H9 (cell line): Measurements from ENCODE around the gene FAM184A. TPM values are rescaled to one million over a fixed set of nuclear protein-coding genes. Genes with fewer than 3 reads are reported as not detected.

Experiments used
- DNase-seq: peaks from one replicate; pipeline ENCODE4 v3.0.0-alpha.2; 2017
- H2AFZ ChIP-seq: one replicate; pipeline ENCODE4 v1.6.1; 2013; ENCODE audit warnings: mild to moderate bottlenecking, low read length, control low read depth, moderate library complexity
- H2AK5ac ChIP-seq: 2 replicates; pipeline ENCODE4 v1.6.1; 2013; ENCODE audit warnings: low read length, control low read depth, mixed read lengths; ENCODE audit not compliant: insufficient read length
- H2BK120ac ChIP-seq: one replicate; pipeline ENCODE4 v1.6.1; 2013; ENCODE audit warnings: low read depth, mild to moderate bottlenecking, low read length, control low read depth, inconsistent platforms; ENCODE audit not compliant: poor library complexity, severe bottlenecking
- H2BK12ac ChIP-seq: 2 replicates; pipeline ENCODE4 v1.6.1; 2013; ENCODE audit warnings: low read length, control low read depth, mixed read lengths, low read depth; ENCODE audit not compliant: insufficient read length
- H2BK15ac ChIP-seq: 2 replicates; pipeline ENCODE4 v1.6.1; 2013; ENCODE audit warnings: low read depth, low read length, control low read depth
- H2BK20ac ChIP-seq: one replicate; pipeline ENCODE4 v1.6.1; 2013; ENCODE audit warnings: low read depth, mild to moderate bottlenecking, low read length, control low read depth, inconsistent platforms; ENCODE audit not compliant: poor library complexity, severe bottlenecking
- H2BK5ac ChIP-seq: 2 replicates; pipeline ENCODE4 v1.6.1; 2013; ENCODE audit warnings: low read length, control low read depth, mixed read lengths; ENCODE audit not compliant: insufficient read length
- H3K14ac ChIP-seq: 2 replicates; pipeline ENCODE4 v1.6.1; 2013; ENCODE audit warnings: low read length, control low read depth; ENCODE audit not compliant: insufficient read depth
- H3K18ac ChIP-seq: 2 replicates; pipeline ENCODE4 v1.6.1; 2013; ENCODE audit warnings: low read depth, mild to moderate bottlenecking, mixed read lengths, low read length, control low read depth; ENCODE audit not compliant: insufficient read length
- H3K23ac ChIP-seq: 2 replicates; pipeline ENCODE4 v1.6.1; 2013; ENCODE audit warnings: low read length, control low read depth, mixed read lengths, low read depth; ENCODE audit not compliant: insufficient read length
- H3K23me2 ChIP-seq: 2 replicates; pipeline ENCODE4 v1.6.1; 2013; ENCODE audit warnings: low read depth, mild to moderate bottlenecking, mixed read lengths, low read length, control low read depth; ENCODE audit not compliant: insufficient read length, poor library complexity, severe bottlenecking
- H3K27ac ChIP-seq: 2 replicates; pipeline ENCODE4 v1.5.1; 2013; ENCODE audit warnings: low read length, control low read depth, mixed read lengths, low read depth; ENCODE audit not compliant: insufficient read length
- H3K27me3 ChIP-seq: 2 replicates; pipeline ENCODE4 v1.6.1; 2013; ENCODE audit warnings: low read length, control low read depth, inconsistent platforms; ENCODE audit not compliant: insufficient read depth
- H3K4ac ChIP-seq: 2 replicates; pipeline ENCODE4 v1.6.1; 2013; ENCODE audit warnings: low read depth, mild to moderate bottlenecking, control low read depth, inconsistent platforms, low read length, moderate library complexity
- H3K4me1 ChIP-seq: 2 replicates; pipeline ENCODE4 v1.6.1; 2013; ENCODE audit warnings: low read length, control low read depth, inconsistent platforms; ENCODE audit not compliant: insufficient read depth
- H3K4me2 ChIP-seq: 2 replicates; pipeline ENCODE4 v1.6.1; 2013; ENCODE audit warnings: low read length, control low read depth, mixed read lengths; ENCODE audit not compliant: insufficient read length, insufficient read depth
- H3K56ac ChIP-seq: 2 replicates; pipeline ENCODE4 v1.6.1; 2013; ENCODE audit warnings: low read depth, mild to moderate bottlenecking, mixed read lengths, low read length, control low read depth; ENCODE audit not compliant: insufficient read length
- H3K79me1 ChIP-seq: 2 replicates; pipeline ENCODE4 v1.6.1; 2013; ENCODE audit warnings: low read depth, mild to moderate bottlenecking, moderate library complexity, low read length, control low read depth, inconsistent platforms; ENCODE audit not compliant: insufficient read depth, poor library complexity, severe bottlenecking
- H3K79me2 ChIP-seq: 2 replicates; pipeline ENCODE4 v1.6.1; 2013; ENCODE audit warnings: low read length, control low read depth, inconsistent platforms; ENCODE audit not compliant: insufficient read depth
- H3K9ac ChIP-seq: 2 replicates; pipeline ENCODE4 v1.6.1; 2013; ENCODE audit warnings: low read length, control low read depth, mixed read lengths; ENCODE audit not compliant: insufficient read length; ENCODE audit errors: extremely low read depth
- H3K9me3 ChIP-seq: one replicate; pipeline ENCODE4 v1.6.1; 2013; ENCODE audit warnings: low read depth, low read length, inconsistent platforms; ENCODE audit not compliant: control insufficient read depth
- H3T11ph ChIP-seq: one replicate; pipeline ENCODE4 v1.6.1; 2013; ENCODE audit warnings: mild to moderate bottlenecking, low read length, control low read depth, inconsistent platforms
- H4K20me1 ChIP-seq: one replicate; pipeline ENCODE4 v1.6.1; 2013; ENCODE audit not compliant: control insufficient read depth, insufficient read length, insufficient read depth
- H4K5ac ChIP-seq: 2 replicates; pipeline ENCODE4 v1.6.1; 2013; ENCODE audit warnings: low read depth, mild to moderate bottlenecking, mixed read lengths, low read length, control low read depth; ENCODE audit not compliant: insufficient read length
- H4K8ac ChIP-seq: replicated peaks from 2 replicates; pipeline ENCODE4 v1.6.1; 2013; ENCODE audit warnings: low read length, control low read depth, mixed read lengths, low read depth; ENCODE audit not compliant: insufficient read length
- H4K91ac ChIP-seq: 2 replicates; pipeline ENCODE4 v1.6.1; 2013; ENCODE audit warnings: low read depth, mild to moderate bottlenecking, moderate library complexity, mixed read lengths, low read length, control low read depth; ENCODE audit not compliant: insufficient read length
- H3K27ac Mint-ChIP-seq, 3 experiments: 2 replicates in 2 of 3; 3 replicates in 1 of 3; pipeline ENCODE4 v1.8.0; 2020 to 2021; ENCODE audit warnings: mixed read lengths in 3 of 3, mild to moderate bottlenecking in 1 of 3, moderate library complexity in 1 of 3
- H3K27me3 Mint-ChIP-seq: 2 replicates; pipeline ENCODE4 v1.8.0; 2021; ENCODE audit warnings: low read depth, mild to moderate bottlenecking, moderate library complexity, mixed read lengths
- H3K36me3 Mint-ChIP-seq, 3 experiments: 2 replicates in 2 of 3; 3 replicates in 1 of 3; pipeline ENCODE4 v1.8.0; 2020 to 2021; ENCODE audit warnings: low read depth in 3 of 3, mixed read lengths in 3 of 3; ENCODE audit not compliant: insufficient read depth in 1 of 3
- H3K4me1 Mint-ChIP-seq, 2 experiments: 2 replicates each; pipeline ENCODE4 v1.8.0; 2020; ENCODE audit warnings: mixed read lengths in 2 of 2
- H3K4me3 Mint-ChIP-seq, 2 experiments: 2 replicates in 1 of 2; 3 replicates in 1 of 2; pipeline ENCODE4 v1.8.0; 2020 to 2021; ENCODE audit warnings: mild to moderate bottlenecking in 2 of 2, mixed read lengths in 2 of 2, moderate library complexity in 1 of 2
- H3K9me3 Mint-ChIP-seq, 2 experiments: 2 replicates in 1 of 2; 3 replicates in 1 of 2; pipeline ENCODE4 v1.8.0; 2020; ENCODE audit warnings: mild to moderate bottlenecking in 2 of 2, mixed read lengths in 2 of 2, moderate library complexity in 1 of 2
- WGBS: extraction: QIAGEN DNeasy Blood & Tissue Kit; methylation state at CpG from one replicate; pipeline ENCODE4 v1.1.7; 2013; ENCODE audit warnings: missing lambda C conversion rate, low lambda C conversion rate, mixed read lengths; ENCODE audit not compliant: insufficient read length; ENCODE audit errors: extremely low coverage; 5-methylcytosine and 5-hydroxymethylcytosine counted together
- total RNA-seq: library from RNA; stranded (reverse); gene quantifications from 2 replicates; pipeline ENCODE4 v1.2.1, GENCODE V29; 2021
- TF ChIP-seq, protein P1 (sequence below): fragments of 200-600 bp; sonication (generic); conservative IDR thresholded peaks from 3 replicates; pipeline ENCODE4 v1.8.0; 2021; ENCODE audit warnings: antibody characterized with exemption, mild to moderate bottlenecking

The FAM184A gene
- total RNA-seq, 1 experiment from 2014 or later: 11.4 TPM

DNA sequence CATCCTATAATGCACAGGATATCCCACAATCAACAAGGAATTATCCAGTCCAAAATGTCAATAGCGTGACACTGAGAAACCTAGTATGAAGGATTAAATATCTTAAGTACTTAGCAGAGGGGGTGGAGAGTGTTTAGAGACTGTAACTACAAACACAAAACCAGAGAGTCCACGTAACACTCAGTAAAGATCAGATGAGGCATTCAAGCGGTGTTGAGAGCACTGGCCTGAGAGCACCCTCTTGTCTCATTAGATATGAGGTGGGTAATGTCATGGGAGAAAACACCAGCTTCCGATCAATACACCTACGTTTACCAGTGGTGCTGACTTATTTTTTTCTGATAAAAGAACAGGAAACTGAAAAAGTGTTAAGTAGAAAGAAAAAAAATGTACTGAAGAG lies 2.3 kb downstream of the FAM184A start:
- no peak overlapping the region for H2BK120ac ChIP-seq
- no peak overlapping the region for H2BK5ac ChIP-seq
- H4K5ac ChIP-seq: no peak overlapping the region
- WGBS: no CpG with 5 or more reads among the region's 5 CpGs
- Mint-ChIP-seq H3K4me3 (no peak overlapping the region; a peak in 1 of 5 replicates), H3K4me1 (peaks cover 31 to 32% of the 10 kb centered on the region in 2 experiments), H3K36me3 (peaks cover 0 to 2% (median 0%) of the 10 kb centered on the region in 3 experiments; a peak in 4 of 7 replicates), H3K27ac (no peak overlapping the region), H3K9me3 (peaks cover 0 to 6% of the 10 kb centered on the region in 2 experiments; a peak in 3 of 5 replicates), H3K27me3 (peaks cover 26% of the 10 kb centered on the region)
- H3K79me1 ChIP-seq: no peaks in the 10 kb centered on the region
- no peak overlapping the region for H2BK20ac ChIP-seq
- no peak overlapping the region for H4K8ac ChIP-seq
- no peak overlapping the region for H3K4me2 ChIP-seq
- H2AK5ac ChIP-seq: no peak overlapping the region
- H4K20me1 ChIP-seq: no peaks in the 10 kb centered on the region
- H2AFZ ChIP-seq: no peak overlapping the region
- H3K14ac ChIP-seq: no peak overlapping the region
- no peaks in the 10 kb centered on the region for H3K4me1 ChIP-seq
- H2BK15ac ChIP-seq: no peak overlapping the region
- H3K18ac ChIP-seq: no peak overlapping the region
- no peak overlapping the region for H3K4ac ChIP-seq
- no peak overlapping the region for H4K91ac ChIP-seq
- H3T11ph ChIP-seq: no peak overlapping the region
- no peak overlapping the region for H3K23ac ChIP-seq
- no peaks in the 10 kb centered on the region for H3K9me3 ChIP-seq
- H3K79me2 ChIP-seq: no peaks in the 10 kb centered on the region
- H3K9ac ChIP-seq: no peak overlapping the region
- TF ChIP-seq, protein P1, sequence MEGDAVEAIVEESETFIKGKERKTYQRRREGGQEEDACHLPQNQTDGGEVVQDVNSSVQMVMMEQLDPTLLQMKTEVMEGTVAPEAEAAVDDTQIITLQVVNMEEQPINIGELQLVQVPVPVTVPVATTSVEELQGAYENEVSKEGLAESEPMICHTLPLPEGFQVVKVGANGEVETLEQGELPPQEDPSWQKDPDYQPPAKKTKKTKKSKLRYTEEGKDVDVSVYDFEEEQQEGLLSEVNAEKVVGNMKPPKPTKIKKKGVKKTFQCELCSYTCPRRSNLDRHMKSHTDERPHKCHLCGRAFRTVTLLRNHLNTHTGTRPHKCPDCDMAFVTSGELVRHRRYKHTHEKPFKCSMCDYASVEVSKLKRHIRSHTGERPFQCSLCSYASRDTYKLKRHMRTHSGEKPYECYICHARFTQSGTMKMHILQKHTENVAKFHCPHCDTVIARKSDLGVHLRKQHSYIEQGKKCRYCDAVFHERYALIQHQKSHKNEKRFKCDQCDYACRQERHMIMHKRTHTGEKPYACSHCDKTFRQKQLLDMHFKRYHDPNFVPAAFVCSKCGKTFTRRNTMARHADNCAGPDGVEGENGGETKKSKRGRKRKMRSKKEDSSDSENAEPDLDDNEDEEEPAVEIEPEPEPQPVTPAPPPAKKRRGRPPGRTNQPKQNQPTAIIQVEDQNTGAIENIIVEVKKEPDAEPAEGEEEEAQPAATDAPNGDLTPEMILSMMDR: no peak
- no peak overlapping the region for H3K27ac ChIP-seq
- peaks cover 8% of the 10 kb centered on the region for H3K23me2 ChIP-seq
- no peak overlapping the region for H3K56ac ChIP-seq
- H3K27me3 ChIP-seq: no peaks in the 10 kb centered on the region; the same call in 1 of the 2 replicates
- no peak for DNase-seq
- no peak overlapping the region for H2BK12ac ChIP-seq
